DMS79 (cell line): ENCODE measurements around the gene NALCN.
A peak's percentile ranks its signal among the peaks of the same experiment; 100 is the strongest.

Source experiments
- DNase-seq: peaks from one replicate; lab custom pipeline; 2025; lab: John Stamatoyannopoulos, UW

The NALCN gene

GRCh38 chr13:101121608-101122007 is 294.7 kb downstream of the NALCN start:
- no peak for DNase-seq

- DNase-seq: no peak
Measured at GRCh38 chr13:101120007-101120406, 296.3 kb downstream of the NALCN start.

- DNase-seq: no peak
Measured at GRCh38 chr13:101116826-101117225, 299.5 kb downstream of the NALCN start.

GRCh38 chr13:101116341-101116740 is 300.0 kb downstream of the NALCN start:
- DNase-seq: no peak

GRCh38 chr13:101115762-101116171 is 300.5 kb downstream of the NALCN start:
- no peak for DNase-seq

GRCh38 chr13:101111894-101112293 is 304.4 kb downstream of the NALCN start:
- DNase-seq: no peak

- DNase-seq: no peak
Measured at GRCh38 chr13:101109005-101109404, 307.3 kb downstream of the NALCN start.

GRCh38 chr13:101098873-101099272 is 317.4 kb downstream of the NALCN start:
- no peak for DNase-seq

GRCh38 chr13:101092985-101093384 is 323.3 kb downstream of the NALCN start:
- no peak for DNase-seq

- no peak for DNase-seq
Measured at GRCh38 chr13:101090287-101090686, 326.0 kb downstream of the NALCN start.

GRCh38 chr13:101085551-101085950 is 330.8 kb downstream of the NALCN start:
- no peak for DNase-seq

GRCh38 chr13:101082441-101082840 is 333.9 kb downstream of the NALCN start:
- no peak for DNase-seq

- DNase-seq: no peak
Measured at GRCh38 chr13:101080616-101081015, 335.7 kb downstream of the NALCN start.

- no peak for DNase-seq
Measured at GRCh38 chr13:101065329-101065728, 351.0 kb downstream of the NALCN start.

GRCh38 chr13:101059793-101060192 is 356.5 kb downstream of the NALCN start:
- no peak for DNase-seq

GRCh38 chr13:101058841-101059240 is 357.5 kb downstream of the NALCN start:
- DNase-seq: no peak

GRCh38 chr13:101053301-101054093 is 362.8 kb downstream of the NALCN start:
- peak; percentile 6 for DNase-seq

- DNase-seq: no peak
Measured at GRCh38 chr13:101049166-101049850, 367.0 kb downstream of the NALCN start.

- DNase-seq: no peak
Measured at GRCh38 chr13:101036546-101036945, 379.8 kb downstream of the NALCN start.

GRCh38 chr13:101035119-101035620 is 381.1 kb downstream of the NALCN start:
- DNase-seq: no peak

GRCh38 chr13:101026736-101027398 is 389.4 kb downstream of the NALCN start:
- DNase-seq: no peak

GRCh38 chr13:101026328-101026727 is 390.0 kb downstream of the NALCN start:
- DNase-seq: no peak

GRCh38 chr13:101025925-101026324 is 390.4 kb downstream of the NALCN start:
- DNase-seq: no peak
